Measurements from ENCODE around the gene HSPA9.

DNA sequence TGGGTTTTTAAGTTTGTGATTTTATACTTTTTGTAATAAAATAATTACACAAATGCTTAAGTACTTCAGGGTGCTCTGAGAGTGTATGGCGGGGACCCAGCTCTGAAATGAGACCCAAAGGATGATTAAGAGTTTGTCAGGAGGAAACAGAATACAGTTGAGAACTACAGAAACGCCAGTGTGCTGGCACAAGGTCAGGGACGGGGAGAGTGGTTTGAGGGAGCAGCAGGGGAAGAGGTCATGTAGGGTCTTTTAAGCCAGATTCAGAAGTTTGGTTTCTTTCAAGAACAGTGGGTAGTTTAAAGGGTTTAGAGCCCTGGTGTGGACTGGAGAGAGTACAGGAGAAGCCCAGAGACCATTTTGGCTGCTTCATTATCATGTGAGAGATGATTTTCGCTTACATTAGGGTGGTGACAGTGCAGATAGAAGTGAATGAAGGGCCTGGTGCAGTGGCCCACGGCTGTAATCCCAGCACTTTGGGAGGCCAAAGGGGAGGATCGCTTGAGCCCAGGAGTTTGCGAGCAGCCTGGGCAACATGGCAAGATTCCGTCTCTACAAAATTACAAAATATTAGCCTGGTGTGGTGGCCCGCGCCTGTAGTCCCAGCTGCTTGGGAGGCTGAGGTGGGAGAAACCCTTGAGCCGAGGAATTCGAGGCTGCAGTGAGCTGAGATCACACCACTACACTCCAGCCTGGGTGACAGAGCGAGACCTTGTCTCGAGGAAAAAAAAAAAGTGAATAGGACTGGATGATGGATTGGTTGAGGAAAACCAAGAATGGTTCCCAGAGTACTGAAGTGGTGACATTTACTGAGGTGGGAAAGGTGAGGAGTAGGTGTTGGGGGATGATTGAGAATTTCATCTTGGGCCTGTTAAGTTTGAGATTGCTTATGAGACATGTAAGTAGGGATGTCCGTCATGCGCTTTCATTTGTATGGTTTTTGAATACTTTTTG, 30.7 kb downstream of the HSPA9 start:
- TF ChIP-seq, protein P1, sequence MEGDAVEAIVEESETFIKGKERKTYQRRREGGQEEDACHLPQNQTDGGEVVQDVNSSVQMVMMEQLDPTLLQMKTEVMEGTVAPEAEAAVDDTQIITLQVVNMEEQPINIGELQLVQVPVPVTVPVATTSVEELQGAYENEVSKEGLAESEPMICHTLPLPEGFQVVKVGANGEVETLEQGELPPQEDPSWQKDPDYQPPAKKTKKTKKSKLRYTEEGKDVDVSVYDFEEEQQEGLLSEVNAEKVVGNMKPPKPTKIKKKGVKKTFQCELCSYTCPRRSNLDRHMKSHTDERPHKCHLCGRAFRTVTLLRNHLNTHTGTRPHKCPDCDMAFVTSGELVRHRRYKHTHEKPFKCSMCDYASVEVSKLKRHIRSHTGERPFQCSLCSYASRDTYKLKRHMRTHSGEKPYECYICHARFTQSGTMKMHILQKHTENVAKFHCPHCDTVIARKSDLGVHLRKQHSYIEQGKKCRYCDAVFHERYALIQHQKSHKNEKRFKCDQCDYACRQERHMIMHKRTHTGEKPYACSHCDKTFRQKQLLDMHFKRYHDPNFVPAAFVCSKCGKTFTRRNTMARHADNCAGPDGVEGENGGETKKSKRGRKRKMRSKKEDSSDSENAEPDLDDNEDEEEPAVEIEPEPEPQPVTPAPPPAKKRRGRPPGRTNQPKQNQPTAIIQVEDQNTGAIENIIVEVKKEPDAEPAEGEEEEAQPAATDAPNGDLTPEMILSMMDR (IDR thresholded peaks at IDR 0.05), result no peak
- TF ChIP-seq EP300 (IDR thresholded peaks at IDR 0.05; ENCODE audit: low read depth), result no peak
- no peak for TF ChIP-seq POLR2A (IDR thresholded peaks at IDR 0.05)

Data from transverse colon (tissue), 3 donors.